Peyer's patch (tissue), 4 donors: ENCODE results near the gene CTU2.

Source experiments
- POLR2A ChIP-seq, 2 donors: fragments of 450-650 bp; IDR thresholded peaks; one replicate each; pipeline ENCODE4 v1.5.1; 2017; ENCODE audit warnings: antibody characterized with exemption in 2 of 2, mild to moderate bottlenecking in 2 of 2, moderate library complexity in 2 of 2
- TF ChIP-seq, protein P1 (sequence below), 6 experiments: fragments of 450-650 bp in 4 of 6; fragments of 200-600 bp in 2 of 6; sonication (generic) in 1 of 6; IDR thresholded peaks; one replicate each; pipeline ENCODE4 v1.5.1; 2017 to 2019; ENCODE audit warnings: antibody characterized with exemption in 6 of 6, mild to moderate bottlenecking in 3 of 6, moderate library complexity in 1 of 6

DNA sequence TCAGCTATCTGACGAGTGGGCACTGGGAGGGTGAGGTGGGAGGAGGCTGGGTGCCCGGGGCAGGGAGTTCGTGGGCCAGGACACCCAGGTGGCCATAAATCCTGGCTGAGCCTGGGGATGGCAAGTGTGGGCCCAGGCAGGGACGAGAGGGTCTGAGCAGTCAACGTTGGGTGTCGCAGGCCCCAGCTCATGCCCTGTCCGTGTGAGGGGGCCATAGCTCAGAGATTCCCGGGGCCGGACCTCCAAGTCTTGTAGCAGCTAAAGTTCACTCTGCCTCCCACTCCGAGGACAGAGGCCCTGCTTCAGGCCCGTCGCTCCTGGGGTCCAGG lies 34.4 kb downstream of the CTU2 start:
- TF ChIP-seq, protein P1, sequence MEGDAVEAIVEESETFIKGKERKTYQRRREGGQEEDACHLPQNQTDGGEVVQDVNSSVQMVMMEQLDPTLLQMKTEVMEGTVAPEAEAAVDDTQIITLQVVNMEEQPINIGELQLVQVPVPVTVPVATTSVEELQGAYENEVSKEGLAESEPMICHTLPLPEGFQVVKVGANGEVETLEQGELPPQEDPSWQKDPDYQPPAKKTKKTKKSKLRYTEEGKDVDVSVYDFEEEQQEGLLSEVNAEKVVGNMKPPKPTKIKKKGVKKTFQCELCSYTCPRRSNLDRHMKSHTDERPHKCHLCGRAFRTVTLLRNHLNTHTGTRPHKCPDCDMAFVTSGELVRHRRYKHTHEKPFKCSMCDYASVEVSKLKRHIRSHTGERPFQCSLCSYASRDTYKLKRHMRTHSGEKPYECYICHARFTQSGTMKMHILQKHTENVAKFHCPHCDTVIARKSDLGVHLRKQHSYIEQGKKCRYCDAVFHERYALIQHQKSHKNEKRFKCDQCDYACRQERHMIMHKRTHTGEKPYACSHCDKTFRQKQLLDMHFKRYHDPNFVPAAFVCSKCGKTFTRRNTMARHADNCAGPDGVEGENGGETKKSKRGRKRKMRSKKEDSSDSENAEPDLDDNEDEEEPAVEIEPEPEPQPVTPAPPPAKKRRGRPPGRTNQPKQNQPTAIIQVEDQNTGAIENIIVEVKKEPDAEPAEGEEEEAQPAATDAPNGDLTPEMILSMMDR (IDR thresholded peaks at IDR 0.05): no peak
- no peak for TF ChIP-seq POLR2A (IDR thresholded peaks at IDR 0.05)
